Left cardiac atrium (tissue), 4 donors: Measurements from ENCODE around the gene LRP5. TPM values are rescaled to one million over a fixed set of nuclear protein-coding genes. Genes with fewer than 3 reads are reported as not detected.
"Not testable (repeated sequence)": the region's sequence is repeated elsewhere in the genome, so short reads cannot be mapped to it uniquely, and the experiment has no call there.

Source experiments
- ATAC-seq, 2 donors: fragments of 200-7000 bp; cut with Tn5 transposase; one replicate each; pipeline ENCODE4 v1.9.1; 2020; ENCODE audit warnings: mild to moderate bottlenecking in 2 of 2, moderate library complexity in 2 of 2
- DNase-seq: peaks from one replicate; pipeline ENCODE4 v3.0.0-alpha.2; 2020
- intact Hi-C, 2 donors: fragments of 100-400 bp; cut with DNase I; formaldehyde crosslinking; loops; one replicate each; pipeline versions ENCODE4 v1.14.1 to v1.15.1; 2022 to 2023
- total RNA-seq, 2 donors: library from RNA; stranded (reverse); fragmentation: NEBNext Ultra II Directional; extraction: Animal tissue kit (Norgen Biotek cat#: 25700); gene quantifications; one replicate each; pipeline ENCODE4 v1.2.1, GENCODE V29; 2021
- donor health status: DM: no; HTN: yes; CAD: no.
- donor health status: DM: no; HTN: yes; CAD: no; lungs with severe emphysema.
- donor health status: DM: yes; HTN: yes; CAD: no.
- donor health status: Dilated cardiomyopathy.

The LRP5 gene
- total RNA-seq, 2 donors from 2014 or later = 53.4 to 60.3 TPM

- DNase-seq = no peak
- intact Hi-C loops = no loop called here
- peak in 1 of 2 donors; percentile 28 for ATAC-seq
Observed at GRCh38 chr11:68414496-68415221, 102.3 kb downstream of the LRP5 start.

GRCh38 chr11:68416070-68416578, 103.7 kb downstream of the LRP5 start:
- no peak for ATAC-seq
- intact Hi-C loops = no loop called here
- DNase-seq = no peak

DNA sequence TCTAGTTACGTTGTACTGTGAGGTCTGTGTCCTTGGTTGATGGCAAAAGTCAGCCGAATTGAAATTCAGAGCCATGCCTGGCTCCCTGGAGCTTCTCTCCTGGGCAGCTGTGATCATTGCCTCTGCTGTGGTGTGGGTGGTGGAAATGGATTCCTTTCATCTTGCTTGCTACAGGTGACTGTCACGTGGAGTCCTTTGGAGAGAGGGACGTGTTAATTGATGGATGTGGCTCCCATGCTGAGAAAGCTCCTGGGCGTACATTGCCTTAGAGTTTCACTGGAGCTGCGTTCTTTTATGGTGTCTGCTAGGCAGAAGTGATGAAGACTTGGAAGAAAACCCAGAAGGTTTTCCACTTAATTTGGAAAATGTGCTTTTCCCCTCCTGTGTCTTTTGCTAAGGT, 106.3 kb downstream of the LRP5 start:
- intact Hi-C loops = no loop called here
- no peak for DNase-seq
- ATAC-seq = no peak

DNA sequence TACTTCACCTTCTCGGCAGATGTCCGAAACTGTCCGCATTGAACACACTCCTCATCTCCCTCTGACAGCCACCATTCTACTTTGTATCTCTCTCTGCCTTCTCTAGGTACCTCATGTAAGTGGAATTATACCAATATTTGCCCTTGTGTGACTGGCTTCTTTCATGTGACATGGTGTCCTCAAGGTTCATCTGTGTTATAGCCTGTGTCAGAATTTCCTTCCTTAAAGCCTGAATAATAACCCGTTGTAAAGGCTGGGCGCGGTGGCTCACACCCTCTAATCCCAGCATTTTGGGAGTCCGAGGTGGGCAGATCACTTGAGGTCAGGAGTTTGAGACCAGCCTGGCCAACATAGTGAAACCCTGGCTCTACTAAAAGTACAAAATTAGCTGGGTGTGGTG, 107.8 kb downstream of the LRP5 start:
- no peak for ATAC-seq
- intact Hi-C loops = no loop called here
- no peak for DNase-seq

DNA sequence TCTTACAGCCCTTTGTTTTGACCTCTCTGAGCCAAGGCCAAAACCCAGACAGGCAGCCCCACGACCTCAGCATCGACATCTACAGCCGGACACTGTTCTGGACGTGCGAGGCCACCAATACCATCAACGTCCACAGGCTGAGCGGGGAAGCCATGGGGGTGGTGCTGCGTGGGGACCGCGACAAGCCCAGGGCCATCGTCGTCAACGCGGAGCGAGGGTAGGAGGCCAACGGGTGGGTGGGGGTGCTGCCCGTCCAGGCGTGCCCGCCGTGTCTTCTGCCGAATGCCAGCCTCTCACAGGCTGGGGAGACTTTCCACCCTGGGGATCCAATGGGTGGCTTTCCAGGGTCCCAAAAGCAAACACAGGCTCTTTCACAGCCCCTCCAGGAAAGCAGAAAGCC, 111.1 kb downstream of the LRP5 start:
- no peak for ATAC-seq
- DNase-seq = no peak
- intact Hi-C loops = no loop called here

GRCh38 chr11:68424101-68424632, 111.8 kb downstream of the LRP5 start:
- intact Hi-C loops = no loop called here
- DNase-seq (no peak), ATAC-seq (no peak)

- intact Hi-C loops = no loop called here
- DNase-seq (no peak), ATAC-seq (peak in 1 of 2 donors; percentile 16)
Observed at GRCh38 chr11:68424981-68425865, 112.8 kb downstream of the LRP5 start.

DNA sequence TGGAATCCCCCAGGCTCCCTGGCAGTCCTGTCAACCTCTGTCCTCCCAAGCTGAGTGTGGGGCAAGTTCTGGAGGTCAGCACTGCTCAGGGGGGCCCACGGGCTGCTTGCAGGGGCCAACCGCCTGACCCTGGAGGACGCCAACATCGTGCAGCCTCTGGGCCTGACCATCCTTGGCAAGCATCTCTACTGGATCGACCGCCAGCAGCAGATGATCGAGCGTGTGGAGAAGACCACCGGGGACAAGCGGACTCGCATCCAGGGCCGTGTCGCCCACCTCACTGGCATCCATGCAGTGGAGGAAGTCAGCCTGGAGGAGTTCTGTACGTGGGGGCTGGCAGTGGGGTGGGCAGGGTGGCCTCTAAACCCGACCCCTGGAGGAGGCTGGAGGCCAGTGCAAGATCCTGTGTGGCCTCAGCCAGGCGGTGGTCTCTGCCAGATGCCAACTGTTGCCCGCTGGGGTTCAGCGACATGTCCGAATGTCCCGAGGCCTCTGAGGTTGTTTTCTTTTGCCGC, 113.5 kb downstream of the LRP5 start:
- DNase-seq (no peak), ATAC-seq (no peak)
- intact Hi-C loops = no loop called here

DNA sequence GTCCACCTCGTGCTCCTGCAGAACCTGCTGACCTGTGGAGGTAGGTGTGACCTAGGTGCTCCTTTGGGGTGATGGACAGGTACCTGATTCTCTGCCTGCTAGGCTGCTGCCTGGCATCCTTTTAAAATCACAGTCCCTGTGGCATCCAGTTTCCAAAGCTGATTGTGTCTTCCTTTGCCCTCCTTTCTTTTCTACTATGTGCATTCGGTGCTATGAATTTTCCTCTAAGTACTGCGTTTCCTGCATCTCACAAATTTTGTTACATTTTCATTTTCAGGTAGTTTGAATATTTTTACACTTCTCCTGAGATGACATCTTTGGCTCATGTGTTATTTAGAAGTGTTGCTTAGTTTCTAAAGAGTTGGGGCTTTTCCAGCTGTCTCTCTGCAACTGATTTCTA, 117.3 kb downstream of the LRP5 start:
- intact Hi-C loops = no loop called here
- ATAC-seq (no peak), DNase-seq (no peak)

DNA sequence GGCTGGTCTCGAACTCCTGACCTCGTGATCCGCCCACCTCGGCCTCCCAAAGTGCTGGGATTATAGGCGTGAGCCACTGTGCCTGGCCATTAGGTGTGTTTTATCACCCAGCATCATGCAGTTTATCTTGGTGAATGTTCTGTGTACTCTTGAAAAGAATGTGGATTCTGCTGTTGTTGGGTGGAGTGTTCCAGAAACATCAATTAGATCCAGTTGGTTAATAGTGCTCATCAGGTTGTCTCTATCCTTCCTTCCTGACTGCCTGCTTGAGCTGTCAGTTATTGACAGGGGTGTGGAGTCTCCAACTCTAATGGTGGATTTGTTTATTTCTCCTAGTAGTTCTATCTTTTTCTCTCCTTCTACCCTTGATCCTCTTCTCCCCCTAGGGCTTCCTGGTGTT, 118.0 kb downstream of the LRP5 start:
- ATAC-seq (no peak), DNase-seq (no peak)
- intact Hi-C loops = no loop called here

- no peak for DNase-seq
- intact Hi-C loops = no loop called here
- ATAC-seq = no peak
Observed at GRCh38 chr11:68430801-68431200, 118.4 kb downstream of the LRP5 start.

DNA sequence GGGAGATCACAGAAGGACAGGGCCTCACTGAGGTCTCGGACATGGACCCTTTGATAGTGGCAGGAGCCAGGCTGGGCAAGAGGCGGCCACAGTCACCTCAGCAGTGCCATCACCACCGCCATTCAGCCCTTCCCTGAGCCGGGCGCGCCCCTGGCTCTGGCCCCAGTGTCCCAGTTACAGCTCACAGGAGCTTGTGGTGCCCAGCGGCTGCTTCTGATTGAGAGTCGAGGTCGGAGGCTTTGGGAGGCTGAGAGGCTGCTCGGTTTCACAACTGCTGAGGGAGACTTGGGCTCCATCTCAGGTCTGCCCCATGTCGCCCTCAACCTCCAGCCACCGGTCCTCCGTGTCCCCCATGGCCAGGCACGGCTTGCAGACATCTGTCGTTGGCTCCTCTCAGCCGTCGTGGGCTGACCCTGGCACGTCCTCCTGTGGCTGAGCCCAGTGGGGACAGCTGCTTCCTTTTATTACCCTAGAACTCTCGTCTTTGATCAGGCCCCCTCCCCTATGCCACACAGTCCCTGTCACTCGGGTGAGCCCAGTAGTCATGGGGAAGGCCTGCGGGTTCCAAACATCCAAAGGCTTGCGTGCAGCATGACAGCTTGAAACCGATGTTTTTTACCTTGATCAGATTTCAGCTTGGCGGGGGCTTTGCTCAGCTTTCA, 119.7 kb downstream of the LRP5 start:
- DNase-seq = no peak
- no peak for ATAC-seq
- intact Hi-C loops = no loop called here

DNA sequence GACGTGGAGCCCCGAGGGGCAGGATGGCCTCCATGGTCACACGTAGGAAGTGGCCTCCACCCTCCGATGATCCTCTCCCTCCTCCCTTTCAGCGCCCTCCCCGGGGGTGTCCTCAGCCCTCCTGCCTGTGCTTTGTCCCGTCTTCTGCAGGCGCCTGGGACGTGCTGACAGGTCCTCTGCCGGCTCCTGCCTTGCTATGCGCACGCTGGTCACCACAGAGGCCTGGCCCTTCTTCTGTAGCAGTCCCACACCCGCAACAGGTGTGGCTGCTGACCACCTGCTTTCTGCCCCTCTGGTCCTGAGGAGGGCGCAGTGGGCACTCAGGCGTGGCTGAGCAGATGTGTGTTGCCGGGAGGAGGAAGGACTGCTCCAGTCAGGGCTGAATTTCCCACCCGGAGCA, 120.5 kb downstream of the LRP5 start:
- intact Hi-C loops = no loop called here
- ATAC-seq (peak; percentile 28 to 69), DNase-seq (peak; percentile 57)

DNA sequence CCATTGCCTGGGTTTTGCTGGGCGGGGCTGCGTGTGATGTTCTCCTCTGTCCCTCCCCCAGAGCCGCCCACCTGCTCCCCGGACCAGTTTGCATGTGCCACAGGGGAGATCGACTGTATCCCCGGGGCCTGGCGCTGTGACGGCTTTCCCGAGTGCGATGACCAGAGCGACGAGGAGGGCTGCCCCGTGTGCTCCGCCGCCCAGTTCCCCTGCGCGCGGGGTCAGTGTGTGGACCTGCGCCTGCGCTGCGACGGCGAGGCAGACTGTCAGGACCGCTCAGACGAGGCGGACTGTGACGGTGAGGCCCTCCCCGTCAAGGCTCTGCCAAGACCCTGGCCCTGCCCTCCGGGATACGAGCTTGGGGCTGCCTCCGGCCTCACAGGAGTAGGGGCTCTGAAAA, 121.2 kb downstream of the LRP5 start:
- ATAC-seq (no peak), DNase-seq (no peak)
- intact Hi-C loops = no loop called here

DNA sequence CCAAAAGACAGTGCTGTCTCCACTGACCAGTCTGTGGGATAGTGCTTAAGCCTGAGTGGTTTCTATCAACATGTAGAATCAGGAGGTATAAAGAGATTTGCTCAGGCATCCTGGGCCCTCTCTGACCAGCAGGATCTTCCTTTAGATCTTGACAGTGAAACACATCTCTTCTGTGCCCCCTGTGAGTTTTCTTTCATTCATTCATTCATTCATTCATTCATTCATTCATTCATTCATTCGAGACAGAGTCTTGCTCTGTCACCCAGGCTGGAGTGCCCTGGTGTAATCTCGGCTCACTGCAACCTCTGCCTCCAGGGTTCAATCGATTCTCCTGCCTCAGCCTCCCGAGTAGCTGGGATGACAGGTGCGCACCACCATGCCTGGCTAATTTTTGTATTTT, 121.8 kb downstream of the LRP5 start:
- intact Hi-C loops, DNase-seq, ATAC-seq: not testable (repeated sequence)

DNA sequence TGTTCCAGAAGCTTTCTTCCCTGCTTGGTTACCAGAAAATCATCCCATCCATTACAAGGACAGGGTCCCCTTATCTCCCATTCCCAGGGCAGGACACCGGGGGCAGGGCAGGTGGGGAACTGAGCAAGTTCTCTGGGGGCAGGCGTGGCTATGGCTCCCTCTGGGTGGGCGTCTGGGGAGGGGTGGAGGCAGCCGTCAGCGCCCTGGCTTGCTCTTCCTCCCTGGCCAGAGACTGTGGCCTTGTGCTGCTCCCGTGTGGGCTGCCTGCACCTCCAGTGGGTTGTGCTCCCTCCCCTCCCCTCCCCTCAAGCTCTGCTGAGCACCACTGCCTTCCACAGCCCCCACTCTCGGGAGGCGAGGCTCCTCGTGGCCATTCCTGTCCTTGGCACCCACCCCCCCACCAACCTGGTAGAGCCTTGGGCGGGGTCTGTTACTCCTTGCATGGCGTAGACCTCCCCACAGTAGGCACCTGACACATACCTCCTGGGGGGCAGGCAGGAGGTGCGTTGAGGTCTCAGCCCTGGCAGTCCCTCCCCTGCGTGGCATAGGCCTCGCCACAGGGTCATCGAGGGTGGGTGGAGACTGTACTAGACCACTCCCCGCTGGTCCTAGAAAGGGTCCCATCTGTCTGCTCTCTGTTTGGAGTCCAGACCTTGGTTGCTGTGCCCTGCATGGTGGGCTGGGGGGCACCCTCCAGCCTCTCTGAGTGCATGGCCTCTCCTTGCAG, 123.9 kb downstream of the LRP5 start:
- intact Hi-C loops = no loop called here
- no peak for ATAC-seq
- DNase-seq = no peak

DNA sequence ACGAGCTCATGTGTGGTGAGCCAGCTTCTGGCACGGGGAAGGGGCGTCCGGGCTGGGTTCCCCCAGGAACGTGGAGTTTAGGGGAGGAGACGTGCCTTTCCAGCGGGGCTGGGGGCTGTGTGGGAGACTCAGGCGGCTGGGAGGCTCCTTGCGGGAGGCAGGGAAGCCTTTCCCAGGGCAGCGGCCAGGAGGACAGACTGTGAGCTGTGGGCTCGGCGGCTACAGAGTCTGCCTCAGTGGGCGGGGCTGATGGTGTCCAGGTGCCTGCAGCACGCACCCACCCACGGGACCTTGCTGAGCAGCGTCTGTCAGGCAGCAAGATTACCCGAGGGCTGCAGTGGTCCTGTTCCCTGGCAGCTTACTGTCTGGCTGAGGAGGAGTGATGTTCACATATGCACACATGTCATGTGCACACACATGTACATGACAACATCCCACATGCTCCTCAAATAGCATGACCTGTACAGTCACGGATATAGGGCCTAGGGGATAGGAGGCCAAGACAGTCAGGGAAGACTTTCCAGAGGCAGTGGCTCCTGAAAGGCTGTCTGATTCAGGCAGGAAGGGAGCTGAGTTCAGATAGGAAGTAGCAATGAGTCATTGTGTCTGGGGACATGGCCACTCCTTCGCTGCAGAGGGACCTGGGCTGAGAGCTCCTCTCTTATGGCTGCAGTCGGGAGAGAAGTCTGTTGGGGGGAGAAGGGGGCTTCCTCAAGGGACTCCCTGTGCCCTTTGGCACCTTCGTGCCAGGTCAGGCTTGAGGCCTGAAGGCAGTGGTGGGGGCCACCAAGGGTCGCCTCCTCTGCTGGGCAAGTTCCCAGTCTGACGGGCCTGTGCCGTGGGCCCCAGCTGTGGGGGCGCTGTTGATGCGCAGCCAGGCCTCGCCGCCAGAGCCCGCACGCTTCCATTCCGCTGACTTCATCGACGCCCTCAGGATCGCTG, 124.9 kb downstream of the LRP5 start:
- ATAC-seq (peak; percentile 64 to 87), DNase-seq (peak; percentile 81)
- intact Hi-C loops = no loop called here
